ENCODE measurements around the gene ADGB. TPM values are rescaled to one million over a fixed set of nuclear protein-coding genes. Genes with fewer than 3 reads are reported as not detected.

Gene ADGB
- total RNA-seq, 6 experiments from 2014 or later: 0.06 TPM; not detected in 5

DNA sequence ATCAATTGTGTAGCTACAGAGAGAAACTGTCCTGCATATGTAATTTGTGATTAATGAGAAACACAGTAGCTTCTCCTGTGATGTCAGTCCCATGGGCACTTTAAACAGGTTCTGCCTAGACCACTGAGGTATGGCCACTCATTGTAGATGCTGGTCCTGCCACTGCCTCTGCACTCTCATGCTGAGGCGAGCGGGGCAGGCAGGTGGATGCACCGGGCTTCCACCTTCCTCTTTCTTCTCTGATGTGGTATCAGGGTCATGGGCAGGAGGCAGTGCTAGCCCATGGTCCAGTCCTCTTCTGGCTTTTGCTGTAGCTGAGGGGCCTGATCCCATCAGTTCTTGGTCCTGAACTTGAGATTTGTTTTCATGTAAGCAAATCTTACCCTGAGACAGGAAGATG is 58.7 kb downstream of the ADGB start:
- Histone ChIP-seq H3K27ac (no peak overlapping the region), H3K27me3 (peaks cover 0 to 3% of the 10 kb centered on the region in 2 donors), H3K4me3 (no peak overlapping the region), H3K9me3 (no peaks in the 10 kb centered on the region), H3K36me3 (no peaks in the 10 kb centered on the region), H3K4me1 (no peaks in the 10 kb centered on the region)
- WGBS (ENCODE audit: insufficient coverage, low coverage, low lambda C conversion rate, missing lambda C conversion rate): 100% methylated on average over 3 of the region's 3 CpGs
- intact Hi-C loops (cut with DNase I): no loop called here
- ATAC-seq: no peak
- DNase-seq: no peak
- no peak for TF ChIP-seq POLR2A (IDR thresholded peaks at IDR 0.05)
- TF ChIP-seq, protein P1, sequence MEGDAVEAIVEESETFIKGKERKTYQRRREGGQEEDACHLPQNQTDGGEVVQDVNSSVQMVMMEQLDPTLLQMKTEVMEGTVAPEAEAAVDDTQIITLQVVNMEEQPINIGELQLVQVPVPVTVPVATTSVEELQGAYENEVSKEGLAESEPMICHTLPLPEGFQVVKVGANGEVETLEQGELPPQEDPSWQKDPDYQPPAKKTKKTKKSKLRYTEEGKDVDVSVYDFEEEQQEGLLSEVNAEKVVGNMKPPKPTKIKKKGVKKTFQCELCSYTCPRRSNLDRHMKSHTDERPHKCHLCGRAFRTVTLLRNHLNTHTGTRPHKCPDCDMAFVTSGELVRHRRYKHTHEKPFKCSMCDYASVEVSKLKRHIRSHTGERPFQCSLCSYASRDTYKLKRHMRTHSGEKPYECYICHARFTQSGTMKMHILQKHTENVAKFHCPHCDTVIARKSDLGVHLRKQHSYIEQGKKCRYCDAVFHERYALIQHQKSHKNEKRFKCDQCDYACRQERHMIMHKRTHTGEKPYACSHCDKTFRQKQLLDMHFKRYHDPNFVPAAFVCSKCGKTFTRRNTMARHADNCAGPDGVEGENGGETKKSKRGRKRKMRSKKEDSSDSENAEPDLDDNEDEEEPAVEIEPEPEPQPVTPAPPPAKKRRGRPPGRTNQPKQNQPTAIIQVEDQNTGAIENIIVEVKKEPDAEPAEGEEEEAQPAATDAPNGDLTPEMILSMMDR (IDR thresholded peaks at IDR 0.05): no peak

DNA sequence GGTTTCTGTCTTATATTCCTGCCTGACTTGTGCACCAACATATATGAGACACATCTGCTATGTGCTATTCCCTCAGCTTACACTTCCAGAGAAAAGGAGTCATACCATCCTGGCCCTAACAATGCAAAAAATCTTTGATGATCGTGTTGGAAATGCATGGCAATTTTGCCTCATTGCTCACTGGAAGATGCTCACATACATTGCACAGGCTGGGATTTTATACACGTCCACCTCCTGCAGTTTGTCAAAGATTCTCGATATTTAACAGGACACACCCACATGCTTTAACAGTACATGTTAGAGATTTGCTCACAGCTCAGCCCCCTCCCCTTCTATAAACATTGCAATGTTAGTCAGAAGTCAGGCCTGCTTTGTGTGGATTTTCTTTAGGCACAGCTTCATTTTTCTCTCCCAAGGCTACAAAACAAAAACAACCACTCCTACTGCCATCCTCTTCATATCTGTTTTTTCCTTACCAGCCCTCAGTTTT is 66.1 kb downstream of the ADGB start:
- intact Hi-C loops (cut with DNase I): no loop called here

DNA sequence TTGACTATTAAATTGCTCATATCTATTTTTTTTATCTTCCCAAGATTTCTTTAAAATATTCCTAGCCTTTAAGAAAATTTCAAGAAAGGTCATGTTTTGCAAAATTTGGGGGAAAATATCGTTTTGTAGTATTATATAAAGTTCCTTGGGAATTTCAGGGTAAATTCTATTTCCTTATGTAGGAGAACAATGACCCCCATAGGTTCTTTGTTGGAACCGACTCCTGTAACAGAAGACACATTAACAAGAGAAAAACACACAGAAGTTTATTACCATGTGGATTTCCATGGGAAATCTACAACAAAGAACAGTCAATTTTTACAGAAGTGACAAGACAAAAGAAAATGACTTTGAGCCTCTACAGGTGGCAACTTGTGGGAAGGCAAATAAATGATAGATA is 68.1 kb downstream of the ADGB start:
- H3K27ac ChIP-seq: no peak overlapping the region
- H3K36me3 ChIP-seq: no peaks in the 10 kb centered on the region
- no peak for DNase-seq
- H3K4me1 ChIP-seq: no peaks in the 10 kb centered on the region
- no peak overlapping the region for H3K4me3 ChIP-seq
- WGBS (ENCODE audit: insufficient coverage, low coverage, low lambda C conversion rate, missing lambda C conversion rate): 16% methylated on average over 2 of the region's 2 CpGs
- intact Hi-C loops (cut with DNase I): no loop called here
- no peak for ATAC-seq
- TF ChIP-seq, protein P1 (IDR thresholded peaks at IDR 0.05): no peak
- no peak for TF ChIP-seq POLR2A (IDR thresholded peaks at IDR 0.05)
- peaks cover 0 to 3% of the 10 kb centered on the region in 2 donors for H3K27me3 ChIP-seq
- H3K9me3 ChIP-seq: no peaks in the 10 kb centered on the region

More for the DNA sequence above, 66.1 kb downstream of the ADGB start:
- Histone ChIP-seq H3K36me3 (no peaks in the 10 kb centered on the region), H3K4me1 (no peaks in the 10 kb centered on the region), H3K27ac (no peak overlapping the region), H3K9me3 (no peaks in the 10 kb centered on the region), H3K4me3 (no peak overlapping the region), H3K27me3 (peaks cover 0 to 3% of the 10 kb centered on the region in 2 donors)
- TF ChIP-seq, protein P1 (IDR thresholded peaks at IDR 0.05): no peak
- no peak for TF ChIP-seq POLR2A (IDR thresholded peaks at IDR 0.05)
- ATAC-seq (no peak), DNase-seq (no peak)
- 42% methylated on average over 2 of the region's 3 CpGs for WGBS (ENCODE audit: insufficient coverage, low coverage, low lambda C conversion rate, missing lambda C conversion rate)

DNA sequence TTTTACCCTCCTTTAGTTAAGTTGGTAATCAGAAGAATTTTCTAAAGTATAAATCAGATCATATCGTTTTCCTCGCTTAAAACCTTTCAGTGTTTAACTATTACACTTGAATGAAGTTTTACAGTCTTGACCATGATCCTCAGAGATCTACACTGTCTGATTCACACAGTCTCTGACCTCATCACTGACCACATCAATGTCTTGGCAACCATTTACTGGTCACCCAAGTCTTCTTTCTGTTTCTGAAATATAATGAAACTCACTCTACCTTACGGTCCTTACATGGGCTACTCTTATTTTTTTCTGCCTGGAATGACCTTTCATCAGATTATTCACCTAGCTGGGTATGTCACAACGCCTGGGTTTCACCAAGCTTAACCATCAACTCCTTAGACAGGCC is 71.4 kb downstream of the ADGB start:
- DNase-seq (no peak), ATAC-seq (no peak)
- Histone ChIP-seq H3K27me3 (no peaks in the 10 kb centered on the region), H3K9me3 (no peaks in the 10 kb centered on the region), H3K36me3 (no peaks in the 10 kb centered on the region), H3K27ac (no peak overlapping the region), H3K4me1 (no peaks in the 10 kb centered on the region), H3K4me3 (no peak overlapping the region)
- intact Hi-C loops (cut with DNase I): no loop called here
- TF ChIP-seq POLR2A (IDR thresholded peaks at IDR 0.05): no peak
- TF ChIP-seq, protein P1 (IDR thresholded peaks at IDR 0.05): no peak
- 34% methylated on average over 4 of the region's 4 CpGs for WGBS (ENCODE audit: insufficient coverage, low coverage, low lambda C conversion rate, missing lambda C conversion rate)

DNA sequence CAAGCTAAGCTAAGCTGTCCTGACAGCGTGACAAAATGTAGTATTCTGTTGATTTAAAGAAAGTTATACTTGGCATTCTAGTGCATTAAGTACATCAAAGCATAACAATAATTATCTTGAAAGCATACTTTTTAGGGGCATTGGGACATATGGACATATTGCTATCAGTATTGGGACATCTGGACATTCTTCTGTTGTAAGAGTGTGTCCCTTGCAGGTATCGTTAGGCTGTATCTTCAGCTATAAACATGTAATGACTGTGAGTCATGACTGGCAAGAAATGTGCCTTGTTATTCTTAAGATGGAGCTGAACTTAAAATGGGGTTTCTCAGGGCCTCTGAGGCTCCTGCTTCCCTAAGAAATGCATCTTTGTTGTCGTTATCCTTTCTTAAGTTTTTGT is 74.3 kb downstream of the ADGB start:
- Histone ChIP-seq H3K4me1 (no peaks in the 10 kb centered on the region), H3K36me3 (no peaks in the 10 kb centered on the region), H3K9me3 (no peaks in the 10 kb centered on the region), H3K27me3 (no peaks in the 10 kb centered on the region), H3K4me3 (no peak overlapping the region), H3K27ac (no peak overlapping the region)
- no peak for TF ChIP-seq POLR2A (IDR thresholded peaks at IDR 0.05)
- TF ChIP-seq, protein P1 (IDR thresholded peaks at IDR 0.05): no peak
- ATAC-seq: no peak
- DNase-seq: no peak
- intact Hi-C loops (cut with DNase I): no loop called here
- WGBS (ENCODE audit: insufficient coverage, low coverage, low lambda C conversion rate, missing lambda C conversion rate): 60% methylated on average over 3 of the region's 3 CpGs

All from right lobe of liver (tissue), 6 donors.